BE2C (cell line): ENCODE measurements around the gene CHID1.

Experiments
- DNase-seq: peaks from one replicate; pipeline ENCODE4 v3.0.0-alpha.2; 2020
- H3K27me3 ChIP-seq: fragments of 250-450 bp; sonication (Bioruptor Pico); 2 replicates; pipeline ENCODE4 v1.5.1; 2020; ENCODE audit warnings: mild to moderate bottlenecking
- H3K36me3 ChIP-seq: fragments of 250-450 bp; sonication (Bioruptor Pico); 2 replicates; pipeline ENCODE4 v1.5.1; 2020; ENCODE audit warnings: mild to moderate bottlenecking
- H3K4me1 ChIP-seq: fragments of 250-450 bp; sonication (Bioruptor Pico); 2 replicates; pipeline ENCODE4 v1.5.1; 2020
- H3K4me3 ChIP-seq: 2 replicates; pipeline ENCODE4 v1.5.1; 2011; ENCODE audit warnings: low read depth, low read length
- H3K9me3 ChIP-seq: fragments of 250-450 bp; sonication (Bioruptor Pico); 2 replicates; pipeline ENCODE4 v1.5.1; 2020
- CTCF ChIP-seq: IDR thresholded peaks from 2 replicates; pipeline ENCODE4 v1.5.1; 2012; ENCODE audit warnings: mild to moderate bottlenecking, low read depth, low read length

CHID1 gene

DNA sequence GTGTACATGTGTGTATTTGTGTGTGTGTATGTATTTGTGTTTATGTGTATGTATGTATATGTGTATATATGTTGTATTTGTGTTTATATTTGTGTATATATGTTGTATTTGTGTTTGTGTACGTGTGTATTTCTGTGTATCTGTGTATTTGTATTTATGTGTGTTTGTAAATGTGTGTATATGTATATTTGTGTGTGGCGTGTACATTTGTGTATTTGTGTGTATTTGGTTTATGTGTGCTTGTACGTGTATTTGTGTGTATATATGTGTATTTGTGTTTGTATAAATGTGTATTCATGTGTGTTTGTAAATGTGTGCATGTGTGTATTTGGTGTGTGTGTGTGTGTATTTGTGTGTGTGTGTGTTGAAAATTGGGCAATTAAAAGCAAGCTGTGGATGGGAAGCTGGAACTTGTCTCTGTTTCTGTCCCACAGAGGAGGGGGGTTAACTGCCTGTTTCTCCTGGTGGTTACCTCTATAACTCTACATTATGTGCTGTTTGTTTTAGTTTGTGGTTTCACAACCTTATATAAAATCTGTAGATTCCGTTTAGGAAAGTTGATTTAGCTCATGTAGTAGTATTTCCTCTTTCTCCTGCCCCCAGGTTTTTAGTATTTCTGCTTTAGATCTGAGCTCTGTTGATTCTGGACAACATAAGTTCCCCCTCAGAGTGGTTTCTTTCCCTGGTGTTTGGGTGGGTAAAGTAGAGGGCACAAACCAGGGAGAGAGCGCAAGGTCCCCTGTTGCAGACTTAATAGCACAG, 44.0 kb upstream of the CHID1 start:
- no peak for TF ChIP-seq CTCF

GRCh38 chr11:953512-953911, 42.9 kb upstream of the CHID1 start:
- Histone ChIP-seq H3K36me3 (no peaks in the 10 kb centered on the region), H3K27me3 (no peaks in the 10 kb centered on the region), H3K4me1 (no peaks in the 10 kb centered on the region), H3K9me3 (no peaks in the 10 kb centered on the region), H3K4me3 (no peak overlapping the region)
- TF ChIP-seq CTCF = no peak
- DNase-seq = no peak

More for the DNA sequence above, 44.0 kb upstream of the CHID1 start:
- Histone ChIP-seq H3K27me3 (no peaks in the 10 kb centered on the region), H3K9me3 (no peaks in the 10 kb centered on the region), H3K4me1 (no peaks in the 10 kb centered on the region), H3K4me3 (no peak overlapping the region), H3K36me3 (no peaks in the 10 kb centered on the region)
- DNase-seq = no peak

- H3K9me3 ChIP-seq = no peaks in the 10 kb centered on the region
- H3K36me3 ChIP-seq = no peaks in the 10 kb centered on the region
- no peak for TF ChIP-seq CTCF
- H3K27me3 ChIP-seq = no peaks in the 10 kb centered on the region
- H3K4me3 ChIP-seq = no peak overlapping the region
- DNase-seq = no peak
- H3K4me1 ChIP-seq = no peaks in the 10 kb centered on the region
These were observed 42.1 kb upstream of the CHID1 start for GRCh38 chr11:952406-953385.

- no peak for TF ChIP-seq CTCF
- Histone ChIP-seq H3K36me3 (0 out of 2 replicates have a peak, but pooled peaks cover 2% of the 10 kb centered on the region), H3K4me1 (no peaks in the 10 kb centered on the region), H3K27me3 (no peaks in the 10 kb centered on the region), H3K4me3 (no peak overlapping the region), H3K9me3 (no peaks in the 10 kb centered on the region)
- DNase-seq = no peak
These were observed 40.9 kb upstream of the CHID1 start for GRCh38 chr11:951507-951906.

- Histone ChIP-seq H3K36me3 (peaks cover 10% of the 10 kb centered on the region; the same call in 1 of the 2 replicates), H3K4me1 (no peaks in the 10 kb centered on the region), H3K9me3 (no peaks in the 10 kb centered on the region), H3K27me3 (no peaks in the 10 kb centered on the region), H3K4me3 (no peak overlapping the region)
- DNase-seq = no peak
- no peak for TF ChIP-seq CTCF
These were observed 37.1 kb upstream of the CHID1 start for GRCh38 chr11:947744-948143.
